Adrenal gland (tissue), 5 donors: Measurements from ENCODE around the gene ENPP5.

Experiments
- POLR2A ChIP-seq, 2 donors: fragments of 450-650 bp; IDR thresholded peaks; one replicate each; pipeline ENCODE4 v1.6.1; 2017; ENCODE audit warnings: antibody characterized with exemption in 2 of 2, mild to moderate bottlenecking in 2 of 2, moderate library complexity in 1 of 2
- TF ChIP-seq, protein P1 (sequence below), 6 experiments: fragments of 450-650 bp in 4 of 6; fragments of 200-600 bp in 2 of 6; sonication (generic) in 1 of 6; IDR thresholded peaks; 1 replicate in 5 of 6; 2 replicates in 1 of 6; pipeline versions ENCODE4 v1.5.1 to v1.8.0; 2016 to 2021; ENCODE audit warnings: antibody characterized with exemption in 6 of 6, mild to moderate bottlenecking in 2 of 6, moderate library complexity in 1 of 6
- donor health status: DM: no; HTN: no; CAD: no.

DNA sequence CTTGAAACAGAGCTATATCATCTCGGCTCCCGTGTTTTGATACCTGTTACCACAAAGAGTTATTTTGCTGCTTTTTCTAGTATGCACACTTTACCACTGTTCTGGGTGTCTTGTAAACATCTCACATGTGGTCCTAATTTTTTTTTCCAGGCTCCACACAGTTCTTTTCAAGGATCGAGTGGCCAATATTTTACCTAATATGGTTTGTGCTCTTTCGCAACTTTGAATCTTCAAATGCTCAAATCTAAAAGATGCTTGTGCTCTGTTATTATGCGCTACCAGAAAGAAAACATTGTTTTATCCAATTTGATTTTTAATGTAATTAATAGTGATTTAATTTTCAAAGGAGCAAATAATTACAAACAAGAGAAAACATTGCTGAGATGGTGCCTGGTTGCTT, 10.7 kb downstream of the ENPP5 start:
- no peak for TF ChIP-seq POLR2A (IDR thresholded peaks at IDR 0.05)
- TF ChIP-seq, protein P1, sequence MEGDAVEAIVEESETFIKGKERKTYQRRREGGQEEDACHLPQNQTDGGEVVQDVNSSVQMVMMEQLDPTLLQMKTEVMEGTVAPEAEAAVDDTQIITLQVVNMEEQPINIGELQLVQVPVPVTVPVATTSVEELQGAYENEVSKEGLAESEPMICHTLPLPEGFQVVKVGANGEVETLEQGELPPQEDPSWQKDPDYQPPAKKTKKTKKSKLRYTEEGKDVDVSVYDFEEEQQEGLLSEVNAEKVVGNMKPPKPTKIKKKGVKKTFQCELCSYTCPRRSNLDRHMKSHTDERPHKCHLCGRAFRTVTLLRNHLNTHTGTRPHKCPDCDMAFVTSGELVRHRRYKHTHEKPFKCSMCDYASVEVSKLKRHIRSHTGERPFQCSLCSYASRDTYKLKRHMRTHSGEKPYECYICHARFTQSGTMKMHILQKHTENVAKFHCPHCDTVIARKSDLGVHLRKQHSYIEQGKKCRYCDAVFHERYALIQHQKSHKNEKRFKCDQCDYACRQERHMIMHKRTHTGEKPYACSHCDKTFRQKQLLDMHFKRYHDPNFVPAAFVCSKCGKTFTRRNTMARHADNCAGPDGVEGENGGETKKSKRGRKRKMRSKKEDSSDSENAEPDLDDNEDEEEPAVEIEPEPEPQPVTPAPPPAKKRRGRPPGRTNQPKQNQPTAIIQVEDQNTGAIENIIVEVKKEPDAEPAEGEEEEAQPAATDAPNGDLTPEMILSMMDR (IDR thresholded peaks at IDR 0.05), result no peak
